GM18951 (cell line): ENCODE data around the gene RAB33B.

ENCODE experiments used
- POLR2A ChIP-seq: IDR thresholded peaks from 4 replicates; pipeline ENCODE4 v1.6.1; 2011; ENCODE audit warnings: mild to moderate bottlenecking; ENCODE audit not compliant: insufficient read length, insufficient read depth; ENCODE audit errors: extremely low read depth
- in situ Hi-C: fragments of 300-500 bp; cut with MboI; formaldehyde crosslinking; loops from one replicate; pipeline ENCODE4 v1.12.0; 2022; ENCODE audit warnings: low sequenced_read_pairs, mixed read lengths, inconsistent platforms; ENCODE audit not compliant: unreplicated experiment

Gene RAB33B

DNA sequence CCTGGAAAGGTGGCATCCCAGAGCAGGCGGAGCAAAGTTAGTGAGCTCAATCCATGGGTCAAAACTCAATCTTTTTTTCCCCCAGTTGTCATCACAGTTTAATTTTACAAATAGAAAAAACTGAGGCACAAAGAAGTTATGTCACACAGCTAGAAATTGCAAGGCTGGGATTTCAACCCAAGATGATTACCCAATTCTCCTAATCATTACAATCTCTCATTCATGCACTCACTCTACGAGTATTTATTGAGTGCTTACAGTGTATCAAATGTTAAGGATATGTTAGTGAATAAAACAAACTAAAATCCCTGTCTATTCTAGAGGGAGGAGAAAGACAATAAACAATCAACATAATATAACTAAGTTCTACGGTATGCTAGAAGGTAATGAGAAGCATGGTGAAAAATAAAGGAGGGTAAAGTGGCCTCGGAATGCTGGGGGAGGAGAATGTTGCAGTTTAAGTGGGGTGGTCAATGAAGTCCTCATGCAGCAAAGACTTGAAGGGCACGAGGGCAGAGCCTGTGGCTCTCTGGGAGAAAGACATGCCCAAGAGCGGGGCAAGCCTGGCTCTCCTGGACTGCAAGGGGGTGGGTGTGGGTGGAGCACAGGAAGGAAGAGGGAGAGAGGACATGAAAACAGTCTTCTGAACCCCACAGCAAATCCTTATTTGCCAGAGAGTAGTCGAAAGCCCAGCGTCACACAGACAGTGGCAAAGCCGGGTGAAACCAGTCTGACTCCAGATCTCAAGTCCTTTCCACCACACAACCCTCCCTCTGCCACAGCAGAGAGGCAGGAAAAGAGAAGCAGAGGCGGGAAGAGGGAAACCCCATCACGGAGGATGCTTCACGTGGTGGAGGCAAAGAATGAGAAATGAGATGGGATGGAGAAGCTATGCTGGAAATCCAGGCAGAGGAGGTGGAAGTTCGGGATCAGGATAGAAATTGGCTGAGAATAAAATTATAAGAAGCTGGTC lies 48.3 kb downstream of the RAB33B start:
- in situ Hi-C loops: no loop called here
- TF ChIP-seq POLR2A: no peak

DNA sequence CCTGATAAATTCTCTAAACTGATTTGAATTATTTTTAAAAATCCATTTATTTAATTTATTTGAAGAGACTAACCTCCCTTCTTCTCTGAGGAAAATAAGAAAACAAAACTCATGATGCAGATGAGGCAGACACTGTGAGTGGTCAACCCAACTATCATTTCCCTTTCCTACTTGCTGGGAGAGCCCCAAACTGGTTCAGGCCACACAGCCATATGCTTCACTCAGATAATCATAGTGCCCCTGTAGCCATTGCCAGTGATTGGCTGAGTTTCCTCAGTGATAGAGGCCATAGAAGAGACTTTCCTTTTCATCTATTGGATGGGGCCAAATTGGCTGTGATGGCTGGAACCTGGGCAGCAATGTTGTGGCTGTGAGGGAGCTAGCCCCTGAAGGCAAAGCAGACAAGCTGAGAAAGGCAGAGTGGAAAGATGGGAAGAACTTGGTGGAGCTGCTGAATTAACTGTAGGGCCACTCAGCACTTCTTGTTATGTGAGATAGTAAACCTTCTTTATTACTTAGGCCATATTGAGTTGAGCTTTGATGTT lies 49.8 kb downstream of the RAB33B start:
- no peak for TF ChIP-seq POLR2A
- in situ Hi-C loops: no loop called here

DNA sequence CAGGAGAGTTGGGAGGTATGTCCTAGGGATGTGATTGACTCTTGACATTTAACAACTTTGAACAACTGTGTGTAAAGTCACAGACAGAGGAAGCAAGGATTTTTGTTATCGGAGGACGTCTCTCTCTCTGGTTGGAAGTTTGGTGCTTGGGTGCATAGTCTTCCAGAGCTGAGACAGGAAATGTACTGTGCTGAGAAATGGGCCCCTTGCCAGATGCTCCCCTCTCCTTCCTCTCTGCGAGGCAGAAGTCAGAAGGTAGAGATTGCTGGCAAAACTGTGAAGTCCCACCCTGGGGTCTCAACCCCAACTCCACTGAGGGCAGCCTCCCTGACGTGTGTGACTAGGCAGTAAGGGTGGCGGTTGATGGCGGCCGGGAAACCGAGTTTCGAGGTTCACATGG lies 52.9 kb downstream of the RAB33B start:
- in situ Hi-C loops: no loop called here
- no peak for TF ChIP-seq POLR2A

DNA sequence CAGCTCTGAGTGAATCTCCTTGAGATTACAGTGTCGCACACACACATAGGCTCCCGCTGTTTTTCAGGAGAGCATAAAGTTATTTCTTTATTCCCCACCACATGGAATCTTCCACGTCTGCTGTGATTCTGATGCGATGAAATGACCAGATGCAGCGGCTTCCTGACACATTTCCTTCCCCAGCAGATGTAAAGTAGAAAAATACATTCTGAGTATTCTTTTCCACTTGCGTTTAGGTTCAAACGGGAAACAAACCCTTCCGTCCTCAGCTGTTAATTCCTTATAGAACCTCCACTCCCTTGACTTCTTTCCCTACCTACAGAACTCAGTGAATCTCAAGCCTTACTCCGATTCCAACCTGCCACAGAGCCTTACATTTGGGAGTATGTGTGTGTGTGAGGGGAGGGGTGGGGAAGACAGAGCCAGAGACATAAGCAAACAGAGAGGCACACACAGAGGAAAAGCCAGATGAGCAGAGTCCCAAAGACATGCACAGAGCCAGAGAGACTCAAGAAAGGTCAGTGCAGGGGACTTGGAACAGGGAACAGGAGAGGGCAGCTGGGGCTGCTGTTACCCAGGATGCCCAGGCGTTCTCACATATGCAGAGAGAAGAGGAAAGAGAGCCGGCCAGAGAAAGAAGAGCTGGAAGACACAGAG lies 54.8 kb downstream of the RAB33B start:
- no peak for TF ChIP-seq POLR2A
- in situ Hi-C loops: no loop called here

DNA sequence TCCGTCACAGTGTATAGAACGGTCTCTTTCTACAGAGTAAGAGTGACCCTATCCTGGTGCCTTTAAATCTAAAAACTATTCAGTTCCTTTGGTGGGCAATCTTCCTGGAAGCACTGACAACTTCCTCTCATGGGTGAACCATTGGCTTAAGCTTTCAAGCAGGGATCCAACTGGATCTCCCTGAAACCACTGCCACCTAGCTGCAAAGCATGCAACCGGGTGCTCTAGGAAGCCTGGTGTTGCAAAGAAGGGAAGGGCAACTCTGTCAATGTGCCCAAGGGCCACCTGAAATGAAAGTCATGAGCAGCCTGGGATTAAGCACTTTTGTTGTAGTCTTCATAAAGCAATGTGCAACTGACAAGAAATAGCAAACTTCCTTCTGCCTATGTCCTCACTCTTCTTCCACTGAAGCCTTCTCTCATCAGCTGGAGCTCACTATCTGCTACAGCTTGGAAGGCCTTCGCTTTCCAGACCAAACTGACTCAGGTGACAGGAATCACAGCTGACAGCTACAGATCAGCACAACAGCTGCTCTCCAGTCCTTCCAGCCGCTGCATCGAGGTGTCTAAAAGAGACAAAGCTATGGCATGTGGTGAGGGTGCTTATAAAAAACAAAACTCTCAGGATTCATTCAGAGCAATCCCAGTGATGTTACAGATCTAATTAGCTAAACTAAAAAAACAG lies 55.9 kb downstream of the RAB33B start:
- in situ Hi-C loops: no loop called here
- TF ChIP-seq POLR2A: no peak

DNA sequence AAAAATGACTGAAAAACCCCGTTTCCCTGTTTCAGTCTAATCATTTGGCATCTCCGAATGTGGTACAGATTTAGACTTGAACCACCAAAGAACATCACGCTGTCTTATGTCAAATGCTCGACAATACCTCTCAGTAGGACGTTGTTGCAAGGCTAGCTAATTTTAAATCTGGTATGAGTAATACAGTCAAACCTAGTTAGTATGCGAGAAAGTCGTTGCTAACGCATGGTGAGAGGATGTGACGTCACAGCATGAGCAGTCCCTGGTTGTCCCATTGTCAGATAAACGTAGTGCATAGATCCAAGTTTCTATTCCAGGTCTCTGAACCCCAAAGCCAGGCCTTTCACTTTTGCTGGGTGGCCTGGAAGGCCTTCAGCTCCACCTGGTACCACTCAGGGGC lies 57.4 kb downstream of the RAB33B start:
- TF ChIP-seq POLR2A: no peak
- in situ Hi-C loops: no loop called here

DNA sequence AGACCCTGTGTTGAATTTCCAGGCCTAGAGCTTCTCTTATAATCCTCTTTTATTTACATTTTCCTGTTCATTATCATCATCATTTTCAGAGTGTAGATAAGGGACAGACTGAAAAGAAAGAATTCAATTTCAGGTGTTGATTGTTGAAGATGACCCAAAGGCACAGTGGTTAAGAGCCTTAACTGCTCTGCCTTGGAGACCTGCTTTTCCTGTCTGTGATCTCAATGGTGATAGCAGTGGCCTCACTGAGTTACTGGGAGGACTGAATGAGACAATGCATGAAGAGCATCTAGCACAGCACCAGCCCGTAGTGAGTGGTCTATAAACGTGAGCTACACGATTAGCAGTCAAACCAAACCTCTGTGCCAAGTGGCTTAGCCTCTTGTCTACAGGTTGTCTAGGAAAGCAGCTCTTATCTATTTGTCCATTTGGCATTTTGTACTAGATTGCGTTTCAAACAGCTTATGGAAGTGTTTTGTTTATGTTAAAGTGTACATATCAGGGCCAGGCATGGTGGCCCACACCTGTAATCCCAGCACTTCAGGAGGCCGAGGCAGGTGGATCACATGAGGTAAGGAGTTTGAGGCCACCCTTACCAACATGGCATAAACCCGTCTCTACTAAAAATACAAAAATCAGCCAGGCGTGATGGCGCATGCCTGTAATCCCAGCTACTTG lies 60.6 kb downstream of the RAB33B start:
- in situ Hi-C loops: no loop called here
- no peak for TF ChIP-seq POLR2A

DNA sequence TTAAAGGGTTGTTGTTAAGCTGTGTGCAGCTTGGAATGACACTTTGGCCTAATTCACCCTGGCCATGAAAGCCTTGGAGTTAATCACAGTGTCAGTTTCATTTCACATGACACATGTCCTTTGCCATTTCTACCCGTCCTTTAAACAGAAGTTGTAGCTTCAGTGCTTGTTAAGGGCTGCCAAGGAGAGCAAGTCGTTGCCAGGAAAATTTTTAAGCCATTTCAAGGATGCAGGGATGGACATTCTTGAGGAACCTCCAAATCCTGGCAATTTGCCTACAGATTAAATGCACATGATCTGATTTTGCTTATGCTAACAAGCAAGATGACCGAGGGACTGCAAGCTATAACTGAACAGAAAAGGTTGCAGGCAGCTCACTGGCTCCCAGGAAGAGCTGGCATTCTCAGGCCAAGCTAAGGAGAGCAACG lies 61.6 kb downstream of the RAB33B start:
- TF ChIP-seq POLR2A: no peak
- in situ Hi-C loops: no loop called here

DNA sequence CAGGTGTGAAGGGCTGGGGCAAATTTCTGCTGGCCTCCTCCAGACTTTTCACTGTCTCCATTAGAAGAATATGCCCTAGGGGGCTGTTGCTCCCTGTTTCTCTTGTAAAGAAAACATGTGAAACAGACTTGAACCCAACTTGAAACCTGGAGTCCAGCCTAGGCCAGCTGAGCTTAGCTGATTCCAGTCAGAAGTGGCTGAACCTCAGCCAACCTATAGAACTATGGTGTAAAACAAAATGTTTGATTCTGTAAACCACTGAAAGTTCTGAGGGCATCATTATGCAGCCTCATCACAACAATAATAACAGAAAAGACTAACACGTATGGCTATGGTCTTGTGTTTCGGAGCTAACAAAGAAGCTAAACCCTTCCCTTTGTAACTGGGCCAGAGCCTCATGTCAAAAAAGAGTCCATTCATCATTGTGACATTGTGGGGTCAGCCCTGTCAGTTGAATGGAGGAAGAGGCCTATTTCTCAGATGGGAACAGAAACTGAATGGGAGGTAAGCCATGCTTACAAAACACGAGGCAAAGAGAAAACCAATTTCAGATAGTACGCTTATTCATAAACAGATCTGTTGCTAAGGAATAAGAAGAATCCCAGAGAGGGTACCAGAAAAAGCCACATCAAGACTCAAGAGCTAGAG lies 68.0 kb downstream of the RAB33B start:
- no peak for TF ChIP-seq POLR2A
- in situ Hi-C loops: no loop called here

DNA sequence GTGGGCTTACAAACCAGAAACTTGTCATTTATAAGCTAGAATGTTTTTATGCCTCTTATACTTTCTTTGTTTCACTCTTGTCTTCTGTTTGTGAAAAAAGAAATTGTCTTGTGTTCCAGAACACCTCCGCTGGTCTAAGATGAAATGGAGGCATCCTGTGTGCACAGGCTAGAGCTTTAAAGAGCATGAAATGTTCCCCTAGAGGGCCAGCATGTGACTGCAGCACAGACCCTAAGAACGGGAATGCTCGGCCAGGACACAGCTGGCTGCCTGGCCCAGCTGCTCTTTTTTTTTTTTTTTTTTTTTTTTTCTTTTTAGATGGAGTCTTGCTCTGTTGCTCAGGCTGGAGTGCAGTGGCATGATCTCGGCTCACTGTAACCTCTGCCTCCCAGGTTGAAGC lies 68.5 kb downstream of the RAB33B start:
- no peak for TF ChIP-seq POLR2A

DNA sequence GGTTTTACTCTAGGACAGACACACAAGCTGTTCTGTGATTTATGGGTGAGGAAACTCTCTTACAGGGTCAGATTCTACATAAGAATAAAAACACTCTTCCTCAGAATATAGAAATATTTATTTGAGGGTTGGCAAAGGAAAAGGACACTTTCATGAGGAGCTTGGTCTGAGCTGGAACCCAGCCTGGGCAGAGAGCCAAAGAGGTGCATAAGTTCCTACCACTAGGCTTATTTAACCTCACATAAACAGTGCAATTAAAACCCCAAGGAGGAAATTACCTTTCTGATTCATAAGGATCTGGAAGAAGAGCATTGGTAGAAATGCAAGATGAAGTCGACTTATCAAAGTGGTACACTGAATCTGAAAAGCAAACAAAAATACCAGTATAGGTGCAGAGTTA lies 69.2 kb downstream of the RAB33B start:
- in situ Hi-C loops: no loop called here
- TF ChIP-seq POLR2A: no peak

More for the DNA sequence above, 68.5 kb downstream of the RAB33B start:
- in situ Hi-C loops: no loop called here

DNA sequence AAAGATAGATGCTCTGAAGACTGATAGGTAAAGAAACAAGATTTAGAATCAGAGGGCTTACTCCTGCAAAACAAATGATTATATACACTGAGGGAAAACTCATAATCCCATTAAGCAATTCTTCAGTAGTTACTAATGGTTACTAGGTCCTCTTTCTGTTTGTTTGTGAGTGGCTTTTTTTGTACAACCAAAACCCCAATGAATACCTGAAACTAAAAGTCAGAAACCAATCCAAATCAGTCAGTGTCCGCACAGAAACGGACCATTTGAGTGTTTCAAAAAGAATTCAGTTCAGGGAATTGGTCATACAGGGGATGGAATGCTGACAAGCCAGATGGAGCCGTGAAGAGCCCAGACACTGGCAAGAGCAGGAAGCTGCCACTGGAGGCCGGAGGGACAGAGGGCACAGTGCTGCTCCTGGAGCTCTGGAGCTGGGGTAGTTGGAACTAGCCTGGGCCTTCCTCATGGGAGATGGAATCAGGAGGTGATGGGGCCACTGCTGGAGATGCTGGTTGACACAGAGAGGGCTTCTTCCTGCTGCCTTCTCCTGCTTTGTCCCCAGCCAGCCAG lies 70.2 kb downstream of the RAB33B start:
- no peak for TF ChIP-seq POLR2A

DNA sequence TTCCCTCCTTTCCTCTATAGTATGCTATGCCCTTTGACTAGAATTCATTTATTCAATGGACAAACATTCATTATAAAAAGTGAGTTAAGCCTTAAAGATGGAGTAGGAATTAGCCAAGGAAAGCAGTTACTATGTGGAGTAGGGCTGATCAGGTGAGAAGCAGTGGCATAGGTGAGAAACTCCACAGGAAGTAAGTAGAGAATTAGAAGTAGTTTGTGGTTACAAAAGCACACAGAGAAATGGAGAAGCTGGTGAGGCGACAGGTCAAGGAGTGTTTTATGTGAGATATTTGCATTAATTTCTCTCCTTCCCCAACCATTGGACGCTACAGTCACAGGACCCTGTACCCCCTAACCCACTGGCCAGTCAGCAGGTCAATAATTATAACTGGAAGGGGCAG lies 71.5 kb downstream of the RAB33B start:
- in situ Hi-C loops: no loop called here
- TF ChIP-seq POLR2A: no peak

More for the DNA sequence above, 70.2 kb downstream of the RAB33B start:
- in situ Hi-C loops: no loop called here
